ENCODE results near the gene ZSWIM3.
"Not testable (repeated sequence)": the region's sequence is repeated elsewhere in the genome, so short reads cannot be mapped to it uniquely, and the experiment has no call there.

The ZSWIM3 gene

GRCh38 chr20:45861221-45862075, 4.0 kb downstream of the ZSWIM3 start:
- no peak for DNase-seq

- no peak for DNase-seq
Observed at GRCh38 chr20:45863543-45864470, 6.4 kb downstream of the ZSWIM3 start.

- DNase-seq, result no peak
Observed at GRCh38 chr20:45866454-45866853, 9.0 kb downstream of the ZSWIM3 start.

- no peak for DNase-seq
Observed at GRCh38 chr20:45867136-45867818, 9.9 kb downstream of the ZSWIM3 start.

GRCh38 chr20:45867819-45868176, 10.4 kb downstream of the ZSWIM3 start:
- DNase-seq, result no peak

GRCh38 chr20:45872626-45873025, 15.2 kb downstream of the ZSWIM3 start:
- no peak for DNase-seq

GRCh38 chr20:45873409-45874103, 16.1 kb downstream of the ZSWIM3 start:
- no peak for DNase-seq

GRCh38 chr20:45874104-45874481, 16.7 kb downstream of the ZSWIM3 start:
- DNase-seq, result not testable (repeated sequence)

GRCh38 chr20:45874576-45874975, 17.2 kb downstream of the ZSWIM3 start:
- no peak for DNase-seq

GRCh38 chr20:45878076-45878761, 20.8 kb downstream of the ZSWIM3 start:
- no peak for DNase-seq

GRCh38 chr20:45880988-45881788, 23.8 kb downstream of the ZSWIM3 start, which contains the start of gene ZSWIM1:
Gene ZSWIM1, plus strand, starts transcription at chr20:45881227. Its CDS starts 1,366 bp downstream, at chr20:45882593.
- peak; percentile 97 for DNase-seq

GRCh38 chr20:45882469-45883099, 25.2 kb downstream of the ZSWIM3 start:
- no peak for DNase-seq

- DNase-seq, result no peak
Observed at GRCh38 chr20:45883100-45883469, 25.7 kb downstream of the ZSWIM3 start.

GRCh38 chr20:45886590-45887345, 29.4 kb downstream of the ZSWIM3 start:
- DNase-seq, result no peak

GRCh38 chr20:45887346-45887715, 29.9 kb downstream of the ZSWIM3 start, which contains the start of gene SPATA25:
Gene SPATA25, minus strand, starts transcription at chr20:45887622. Its CDS starts 32 bp downstream, at chr20:45887590.
- no peak for DNase-seq

GRCh38 chr20:45888681-45889080, 31.3 kb downstream of the ZSWIM3 start:
- DNase-seq, result no peak

GRCh38 chr20:45890077-45890984, 32.9 kb downstream of the ZSWIM3 start:
- no peak for DNase-seq

Measured in NK-92 treated with Interleukin-12 subunit alpha and Interleukin-12 subunit beta, amount 100 ng/mL, for 24 hours (cell line).